Tibial nerve (tissue), 4 donors: Measurements from ENCODE around the gene SRGAP2C.
"Not testable (repeated sequence)": the region's sequence is repeated elsewhere in the genome, so short reads cannot be mapped to it uniquely, and the experiment has no call there.

Experiments
- EP300 ChIP-seq, 2 donors: sonication (generic); formaldehyde crosslinking; IDR thresholded peaks; one replicate each; pipeline ENCODE4 v1.6.1; 2017; ENCODE audit warnings: antibody characterized with exemption in 2 of 2, mild to moderate bottlenecking in 1 of 2
- POLR2A ChIP-seq, 2 donors: fragments of 450-650 bp; IDR thresholded peaks; one replicate each; pipeline ENCODE4 v1.6.1; 2017; ENCODE audit warnings: antibody characterized with exemption in 2 of 2, mild to moderate bottlenecking in 2 of 2, moderate library complexity in 2 of 2
- TF ChIP-seq, protein P1 (sequence below), 5 experiments: fragments of 200-600 bp in 3 of 5; fragments of 450-650 bp in 2 of 5; sonication (generic) in 3 of 5; IDR thresholded peaks; one replicate each; pipeline ENCODE4 v1.5.1; 2016 to 2019; ENCODE audit warnings: antibody characterized with exemption in 5 of 5, mild to moderate bottlenecking in 3 of 5, moderate library complexity in 2 of 5

DNA sequence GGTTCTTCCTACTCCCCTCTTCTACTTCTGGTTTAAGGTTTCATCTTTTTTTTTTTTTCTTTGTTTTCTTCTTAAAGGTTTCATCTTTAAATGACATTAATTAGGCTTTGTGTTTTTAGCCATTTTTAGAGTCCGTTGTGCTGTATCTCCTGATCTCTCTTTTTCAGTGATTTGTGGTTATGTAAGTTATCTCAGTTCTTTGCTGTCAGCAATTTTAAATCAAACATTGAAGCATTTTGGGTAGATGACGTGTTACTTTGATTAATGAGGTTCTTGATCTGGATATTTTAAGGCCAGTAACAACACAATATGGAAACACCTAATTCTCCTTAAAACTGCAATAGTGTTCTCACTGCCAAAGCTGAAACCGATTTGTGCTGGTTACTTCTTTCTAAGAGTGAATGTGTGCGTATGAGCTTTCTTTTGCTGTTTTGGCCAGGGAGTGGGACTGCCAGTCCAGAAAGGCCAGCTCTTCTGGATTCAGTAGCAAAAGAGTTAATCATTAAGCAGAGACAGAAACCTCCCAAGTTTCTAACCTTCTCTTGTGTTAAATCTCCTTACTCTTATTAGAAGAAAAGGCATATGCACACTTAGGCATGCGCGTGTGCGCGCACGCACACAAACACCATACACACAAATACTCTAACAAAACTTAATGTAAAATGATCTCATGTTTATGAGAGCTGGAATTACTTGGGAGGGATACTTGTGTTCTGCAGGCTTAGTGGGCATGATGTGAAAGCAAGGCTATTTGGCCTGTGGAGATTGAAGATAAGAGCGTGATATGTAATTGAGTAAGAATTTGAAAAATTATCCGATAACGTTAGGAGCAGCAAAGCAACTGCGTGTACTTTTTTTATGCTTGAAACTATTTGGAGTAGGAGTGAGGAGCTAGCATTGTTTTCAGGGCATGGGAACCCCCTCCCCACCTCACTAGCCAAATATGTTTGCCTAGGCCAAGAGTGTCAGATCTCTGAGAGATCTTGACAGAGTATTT, 16.5 kb downstream of the SRGAP2C start:
- TF ChIP-seq, protein P1, sequence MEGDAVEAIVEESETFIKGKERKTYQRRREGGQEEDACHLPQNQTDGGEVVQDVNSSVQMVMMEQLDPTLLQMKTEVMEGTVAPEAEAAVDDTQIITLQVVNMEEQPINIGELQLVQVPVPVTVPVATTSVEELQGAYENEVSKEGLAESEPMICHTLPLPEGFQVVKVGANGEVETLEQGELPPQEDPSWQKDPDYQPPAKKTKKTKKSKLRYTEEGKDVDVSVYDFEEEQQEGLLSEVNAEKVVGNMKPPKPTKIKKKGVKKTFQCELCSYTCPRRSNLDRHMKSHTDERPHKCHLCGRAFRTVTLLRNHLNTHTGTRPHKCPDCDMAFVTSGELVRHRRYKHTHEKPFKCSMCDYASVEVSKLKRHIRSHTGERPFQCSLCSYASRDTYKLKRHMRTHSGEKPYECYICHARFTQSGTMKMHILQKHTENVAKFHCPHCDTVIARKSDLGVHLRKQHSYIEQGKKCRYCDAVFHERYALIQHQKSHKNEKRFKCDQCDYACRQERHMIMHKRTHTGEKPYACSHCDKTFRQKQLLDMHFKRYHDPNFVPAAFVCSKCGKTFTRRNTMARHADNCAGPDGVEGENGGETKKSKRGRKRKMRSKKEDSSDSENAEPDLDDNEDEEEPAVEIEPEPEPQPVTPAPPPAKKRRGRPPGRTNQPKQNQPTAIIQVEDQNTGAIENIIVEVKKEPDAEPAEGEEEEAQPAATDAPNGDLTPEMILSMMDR (IDR thresholded peaks at IDR 0.05), result not testable (repeated sequence)
- TF ChIP-seq POLR2A, EP300 (IDR thresholded peaks at IDR 0.05): not testable (repeated sequence)
